ENCODE results near the gene OR1A1. TPM values are rescaled to one million over a fixed set of nuclear protein-coding genes. Genes with fewer than 3 reads are reported as not detected.
"Not testable (repeated sequence)": the region's sequence is repeated elsewhere in the genome, so short reads cannot be mapped to it uniquely, and the experiment has no call there.

Gene OR1A1
- total and polyA plus RNA-seq, 12 donors = not detected

DNA sequence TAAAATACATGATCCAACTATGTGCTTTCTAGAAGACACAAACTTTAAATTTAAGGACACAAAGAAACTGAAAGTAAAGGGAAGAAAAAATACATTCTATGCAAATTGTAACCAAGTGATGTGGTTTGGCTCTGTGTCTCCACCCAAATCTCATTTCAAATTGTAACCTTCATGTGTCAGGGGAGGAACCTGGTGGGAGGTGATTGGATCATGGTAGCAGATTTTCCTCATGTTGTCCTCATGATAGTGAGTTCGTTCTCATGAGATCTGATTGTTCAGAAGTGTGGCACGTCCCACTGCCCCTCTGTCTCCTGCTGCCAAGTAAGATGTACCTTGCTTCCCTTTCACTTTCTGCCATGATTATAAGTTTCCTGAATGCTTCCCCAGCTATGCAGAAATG lies 15.0 kb downstream of the OR1A1 start:
- WGBS, 2 donors = 59 to 64% methylated on average over 2 of the region's 2 CpGs

DNA sequence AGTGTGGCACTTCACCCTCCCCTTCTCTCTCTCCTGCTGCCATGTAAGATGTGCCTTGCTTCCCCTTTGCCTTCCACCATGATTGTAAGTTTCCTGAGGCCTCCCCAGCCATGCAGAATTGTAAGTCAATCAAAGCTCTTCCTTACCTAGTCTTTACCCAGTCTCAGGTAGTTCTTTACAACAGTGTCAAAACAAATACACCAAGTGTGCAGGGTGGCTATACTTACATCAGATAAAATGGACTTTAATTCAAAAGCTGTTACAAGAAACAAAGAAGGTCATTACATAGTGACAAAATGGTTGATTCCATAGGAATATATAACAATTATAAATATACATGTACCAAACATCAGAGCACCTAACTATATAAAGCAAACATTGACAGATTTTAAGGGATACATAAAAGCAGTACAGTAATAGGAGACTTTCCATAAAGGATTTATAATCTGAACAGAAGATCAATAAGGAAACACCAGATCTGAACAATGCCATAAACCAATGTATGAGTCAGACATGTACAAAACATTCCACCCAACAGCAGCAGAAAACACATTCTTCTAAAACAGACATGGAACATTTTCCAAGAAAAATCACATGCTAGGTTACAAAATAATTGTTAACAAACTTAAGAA lies 17.4 kb downstream of the OR1A1 start:
- H3K4me1 ChIP-seq; ATAC-seq; H3K27me3 ChIP-seq; H3K4me3 ChIP-seq; H3K36me3 ChIP-seq; intact Hi-C loops (cut with DNase I); H3K9me3 ChIP-seq; DNase-seq; H3K27ac ChIP-seq: not testable (repeated sequence)

More for the DNA sequence above, 15.0 kb downstream of the OR1A1 start:
- Histone ChIP-seq H3K27ac (no peak overlapping the region), H3K9me3 (peaks cover 0 to 11% (median 0%) of the 10 kb centered on the region in 11 donors), H3K4me1 (no peaks in the 10 kb centered on the region), H3K36me3 (no peaks in the 10 kb centered on the region), H3K27me3 (peaks cover 0 to 4% (median 0%) of the 10 kb centered on the region in 7 donors), H3K4me3 (no peak overlapping the region)
- no peak for DNase-seq
- intact Hi-C loops (cut with DNase I) = no loop called here
- TF ChIP-seq, protein P1, sequence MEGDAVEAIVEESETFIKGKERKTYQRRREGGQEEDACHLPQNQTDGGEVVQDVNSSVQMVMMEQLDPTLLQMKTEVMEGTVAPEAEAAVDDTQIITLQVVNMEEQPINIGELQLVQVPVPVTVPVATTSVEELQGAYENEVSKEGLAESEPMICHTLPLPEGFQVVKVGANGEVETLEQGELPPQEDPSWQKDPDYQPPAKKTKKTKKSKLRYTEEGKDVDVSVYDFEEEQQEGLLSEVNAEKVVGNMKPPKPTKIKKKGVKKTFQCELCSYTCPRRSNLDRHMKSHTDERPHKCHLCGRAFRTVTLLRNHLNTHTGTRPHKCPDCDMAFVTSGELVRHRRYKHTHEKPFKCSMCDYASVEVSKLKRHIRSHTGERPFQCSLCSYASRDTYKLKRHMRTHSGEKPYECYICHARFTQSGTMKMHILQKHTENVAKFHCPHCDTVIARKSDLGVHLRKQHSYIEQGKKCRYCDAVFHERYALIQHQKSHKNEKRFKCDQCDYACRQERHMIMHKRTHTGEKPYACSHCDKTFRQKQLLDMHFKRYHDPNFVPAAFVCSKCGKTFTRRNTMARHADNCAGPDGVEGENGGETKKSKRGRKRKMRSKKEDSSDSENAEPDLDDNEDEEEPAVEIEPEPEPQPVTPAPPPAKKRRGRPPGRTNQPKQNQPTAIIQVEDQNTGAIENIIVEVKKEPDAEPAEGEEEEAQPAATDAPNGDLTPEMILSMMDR (IDR thresholded peaks at IDR 0.05) = no peak
- ATAC-seq = no peak

- DNase-seq; H3K4me1 ChIP-seq; H3K27ac ChIP-seq; intact Hi-C loops (cut with DNase I); ATAC-seq; H3K27me3 ChIP-seq; H3K9me3 ChIP-seq; H3K4me3 ChIP-seq; H3K36me3 ChIP-seq: not testable (repeated sequence)
- WGBS, 2 donors = 74 to 82% methylated on average over 8 of the region's 8 CpGs
Observed at GRCh38 chr17:3232300-3232699, 24.8 kb downstream of the OR1A1 start.

DNA sequence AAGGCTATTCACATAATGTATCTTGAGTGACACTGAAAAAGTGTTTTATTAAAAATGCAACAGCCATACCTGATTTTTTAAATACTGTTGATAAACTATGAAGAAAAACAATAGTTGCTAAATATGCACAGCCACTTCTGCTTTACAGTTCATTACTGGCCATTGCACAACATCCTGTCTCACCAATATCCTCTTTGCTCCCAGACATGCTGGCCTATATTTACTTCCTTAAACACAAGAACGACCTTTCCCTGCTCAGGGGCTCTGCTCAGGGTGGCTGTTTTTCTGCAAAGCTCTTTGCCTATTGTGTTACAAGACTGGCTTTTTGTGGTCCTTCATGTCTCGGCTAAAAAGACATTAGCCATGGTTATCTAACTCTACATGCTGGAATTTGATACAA lies 31.2 kb downstream of the OR1A1 start:
- 0 to 24% methylated on average over 1 of the region's 2 CpGs for WGBS, 2 donors
- H3K9me3 ChIP-seq; intact Hi-C loops (cut with DNase I); DNase-seq; H3K27ac ChIP-seq; H3K4me1 ChIP-seq; H3K4me3 ChIP-seq; H3K27me3 ChIP-seq; H3K36me3 ChIP-seq: not testable (repeated sequence)
- peak in 7 of 8 donors; percentile 45 to 91 (median 69) for ATAC-seq

DNA sequence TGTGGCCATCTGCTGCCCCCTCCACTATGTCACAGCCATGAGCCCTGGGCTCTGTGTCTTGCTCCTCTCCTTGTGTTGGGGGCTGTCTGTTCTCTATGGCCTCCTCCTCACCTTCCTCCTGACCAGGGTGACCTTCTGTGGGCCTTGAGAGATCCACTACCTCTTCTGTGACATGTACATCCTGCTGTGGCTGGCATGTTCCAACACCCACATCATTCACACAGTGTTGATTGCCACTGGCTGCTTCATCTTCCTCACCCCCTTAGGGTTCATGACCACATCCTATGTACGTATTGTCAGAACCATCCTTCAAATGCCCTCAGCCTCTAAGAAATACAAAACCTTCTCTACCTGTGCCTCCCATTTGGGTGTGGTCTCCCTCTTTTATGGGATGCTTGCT lies 33.6 kb downstream of the OR1A1 start:
- ATAC-seq; H3K27me3 ChIP-seq; H3K4me1 ChIP-seq; H3K27ac ChIP-seq; DNase-seq; H3K9me3 ChIP-seq; H3K4me3 ChIP-seq; H3K36me3 ChIP-seq; intact Hi-C loops (cut with DNase I): not testable (repeated sequence)
- WGBS, 2 donors = 89% methylated on average over 1 of the region's 1 CpG; no CpG with 5 or more reads in 1 of the 2 donors

GRCh38 chr17:3244841-3245240 lies 37.4 kb downstream of the OR1A1 start:
- H3K4me1 ChIP-seq; H3K9me3 ChIP-seq; H3K4me3 ChIP-seq; DNase-seq; ATAC-seq; intact Hi-C loops (cut with DNase I); H3K27ac ChIP-seq; H3K27me3 ChIP-seq; H3K36me3 ChIP-seq: not testable (repeated sequence)
- WGBS, 2 donors = 23 to 41% methylated on average over 1 of the region's 1 CpG

DNA sequence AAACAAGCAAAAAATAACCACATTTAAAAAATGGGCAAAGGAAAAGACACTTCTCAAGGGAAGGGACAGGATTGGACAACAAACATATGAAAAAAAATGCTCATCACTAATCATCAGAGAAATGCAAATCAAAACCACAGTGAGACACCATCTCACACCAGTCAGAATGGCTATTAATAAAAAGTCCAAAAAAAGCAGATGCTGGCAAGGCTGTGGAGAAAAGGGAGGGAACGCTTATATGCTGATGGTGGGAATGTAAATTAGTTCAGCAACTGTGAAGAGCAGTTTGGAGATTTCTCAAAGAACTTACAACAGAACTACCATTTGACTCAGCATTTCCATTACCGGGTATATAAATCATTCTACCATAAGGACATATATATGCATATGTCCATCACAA lies 41.5 kb downstream of the OR1A1 start:
- ATAC-seq; H3K4me3 ChIP-seq; H3K27ac ChIP-seq; H3K9me3 ChIP-seq; H3K4me1 ChIP-seq; intact Hi-C loops (cut with DNase I); H3K27me3 ChIP-seq; H3K36me3 ChIP-seq; DNase-seq: not testable (repeated sequence)
- 95% methylated on average over 1 of the region's 2 CpGs; no CpG with 5 or more reads in 1 of the 2 donors for WGBS, 2 donors
